Sigmoid colon (tissue), 4 donors: ENCODE results near the gene TMEM219.

ENCODE experiments used
- POLR2AphosphoS5 ChIP-seq, 4 donors: sonication (generic); formaldehyde crosslinking; IDR thresholded peaks; one replicate each; pipeline ENCODE4 v1.6.1; 2017; ENCODE audit warnings: antibody characterized with exemption in 4 of 4
- TF ChIP-seq, protein P1 (sequence below), 4 experiments: fragments of 450-650 bp in 3 of 4; fragments of 200-600 bp in 1 of 4; IDR thresholded peaks; one replicate each; pipeline ENCODE4 v1.5.1; 2016 to 2019; ENCODE audit warnings: antibody characterized with exemption in 4 of 4, mild to moderate bottlenecking in 3 of 4, moderate library complexity in 2 of 4

GRCh38 chr16:29972992-29973383 is 11.1 kb downstream of the TMEM219 start:
- TF ChIP-seq, protein P1, sequence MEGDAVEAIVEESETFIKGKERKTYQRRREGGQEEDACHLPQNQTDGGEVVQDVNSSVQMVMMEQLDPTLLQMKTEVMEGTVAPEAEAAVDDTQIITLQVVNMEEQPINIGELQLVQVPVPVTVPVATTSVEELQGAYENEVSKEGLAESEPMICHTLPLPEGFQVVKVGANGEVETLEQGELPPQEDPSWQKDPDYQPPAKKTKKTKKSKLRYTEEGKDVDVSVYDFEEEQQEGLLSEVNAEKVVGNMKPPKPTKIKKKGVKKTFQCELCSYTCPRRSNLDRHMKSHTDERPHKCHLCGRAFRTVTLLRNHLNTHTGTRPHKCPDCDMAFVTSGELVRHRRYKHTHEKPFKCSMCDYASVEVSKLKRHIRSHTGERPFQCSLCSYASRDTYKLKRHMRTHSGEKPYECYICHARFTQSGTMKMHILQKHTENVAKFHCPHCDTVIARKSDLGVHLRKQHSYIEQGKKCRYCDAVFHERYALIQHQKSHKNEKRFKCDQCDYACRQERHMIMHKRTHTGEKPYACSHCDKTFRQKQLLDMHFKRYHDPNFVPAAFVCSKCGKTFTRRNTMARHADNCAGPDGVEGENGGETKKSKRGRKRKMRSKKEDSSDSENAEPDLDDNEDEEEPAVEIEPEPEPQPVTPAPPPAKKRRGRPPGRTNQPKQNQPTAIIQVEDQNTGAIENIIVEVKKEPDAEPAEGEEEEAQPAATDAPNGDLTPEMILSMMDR (IDR thresholded peaks at IDR 0.05), result no peak
- TF ChIP-seq POLR2AphosphoS5 (IDR thresholded peaks at IDR 0.05), result no peak
